Mesothelial cell of epicardium (in vitro differentiated cells): ENCODE measurements around the gene EYS. TPM values are rescaled to one million over a fixed set of nuclear protein-coding genes. Genes with fewer than 3 reads are reported as not detected.

Source experiments
- DNase-seq, 2 experiments: peaks; one replicate each; pipeline ENCODE4 v3.0.0; 2021; ENCODE audit warnings: low spot score in 2 of 2; ENCODE audit not compliant: unreplicated experiment in 2 of 2
- H3K27ac Mint-ChIP-seq: 2 replicates; pipeline ENCODE4 v1.8.0; 2021; ENCODE audit warnings: mixed read lengths
- H3K27me3 Mint-ChIP-seq: 2 replicates; pipeline ENCODE4 v1.8.0; 2021; ENCODE audit warnings: low read depth, mixed read lengths
- H3K36me3 Mint-ChIP-seq: 2 replicates; pipeline ENCODE4 v1.8.0; 2021; ENCODE audit warnings: mixed read lengths
- H3K4me1 Mint-ChIP-seq: 2 replicates; pipeline ENCODE4 v1.8.0; 2021; ENCODE audit warnings: mixed read lengths
- H3K4me3 Mint-ChIP-seq: 2 replicates; pipeline ENCODE4 v1.8.0; 2021; ENCODE audit warnings: mild to moderate bottlenecking, moderate library complexity, mixed read lengths
- H3K9me3 Mint-ChIP-seq: 2 replicates; pipeline ENCODE4 v1.8.0; 2021; ENCODE audit warnings: mixed read lengths
- CTCF ChIP-seq: fragments of 200-600 bp; sonication (generic); IDR thresholded peaks from one replicate; pipeline ENCODE4 v1.5.0; 2021; ENCODE audit warnings: antibody characterized with exemption; ENCODE audit not compliant: unreplicated experiment
- total RNA-seq: library from RNA; stranded (reverse); gene quantifications from 3 replicates; pipeline ENCODE4 v1.2.1, GENCODE V29; 2021

The EYS gene
- total RNA-seq, 1 donor from 2014 or later: 0.69 TPM

- Mint-ChIP-seq H3K27ac (no peak overlapping the region), H3K27me3 (no peaks in the 10 kb centered on the region)
Measured at GRCh38 chr6:63947792-63948529, 1759.1 kb downstream of the EYS start.

GRCh38 chr6:63945987-63946386 is 1761.0 kb downstream of the EYS start:
- H3K27ac Mint-ChIP-seq: no peak overlapping the region
- no peak for TF ChIP-seq CTCF

More at GRCh38 chr6:63947792-63948529, 1759.1 kb downstream of the EYS start:
- no peaks in the 10 kb centered on the region for H3K9me3 Mint-ChIP-seq
- H3K4me1 Mint-ChIP-seq: no peaks in the 10 kb centered on the region
- no peaks in the 10 kb centered on the region for H3K36me3 Mint-ChIP-seq
- no peak for DNase-seq
- TF ChIP-seq CTCF: no peak
- H3K4me3 Mint-ChIP-seq: no peak overlapping the region

GRCh38 chr6:63943826-63944225 is 1763.2 kb downstream of the EYS start:
- Mint-ChIP-seq H3K4me1 (no peaks in the 10 kb centered on the region), H3K27me3 (no peaks in the 10 kb centered on the region), H3K36me3 (no peaks in the 10 kb centered on the region), H3K27ac (no peak overlapping the region), H3K4me3 (no peak overlapping the region), H3K9me3 (no peaks in the 10 kb centered on the region)
- DNase-seq: no peak
- no peak for TF ChIP-seq CTCF

More at GRCh38 chr6:63945987-63946386, 1761.0 kb downstream of the EYS start:
- Mint-ChIP-seq H3K4me1 (no peaks in the 10 kb centered on the region), H3K27me3 (no peaks in the 10 kb centered on the region), H3K36me3 (no peaks in the 10 kb centered on the region), H3K4me3 (no peak overlapping the region), H3K9me3 (no peaks in the 10 kb centered on the region)
- no peak for DNase-seq

GRCh38 chr6:63941747-63942470 is 1765.1 kb downstream of the EYS start:
- Mint-ChIP-seq H3K36me3 (no peaks in the 10 kb centered on the region), H3K4me1 (no peaks in the 10 kb centered on the region), H3K4me3 (no peak overlapping the region), H3K9me3 (no peaks in the 10 kb centered on the region), H3K27me3 (no peaks in the 10 kb centered on the region), H3K27ac (no peak overlapping the region)
- TF ChIP-seq CTCF: no peak
- DNase-seq: no peak

GRCh38 chr6:63940056-63940455 is 1767.0 kb downstream of the EYS start:
- Mint-ChIP-seq H3K27ac (no peak overlapping the region), H3K4me1 (no peaks in the 10 kb centered on the region), H3K9me3 (no peaks in the 10 kb centered on the region), H3K27me3 (no peaks in the 10 kb centered on the region), H3K4me3 (no peak overlapping the region), H3K36me3 (no peaks in the 10 kb centered on the region)
- DNase-seq: no peak
- TF ChIP-seq CTCF: no peak
